HCT116 (cell line): ENCODE data around the gene PRCP. TPM values are rescaled to one million over a fixed set of nuclear protein-coding genes. Genes with fewer than 3 reads are reported as not detected.

ENCODE experiments used
- ATAC-seq: fragments of 200-7000 bp; cut with Tn5 transposase; 2 replicates; pipeline ENCODE4 v1.9.1; 2020; ENCODE audit warnings: mild to moderate bottlenecking, moderate library complexity
- BruUV-seq: library from RNA; stranded (reverse); fragments of 400-500 nt; replicated peaks from 2 replicates; lab custom pipeline; 2021; lab: Mats Ljungman, UMichigan
- CTCF ChIA-PET: fragments of 300-600 bp; sonication (Branson Sonifier 250); formaldehyde crosslinking; loops from one replicate; lab custom pipeline; 2021; ENCODE audit warnings: antibody characterized with exemption; lab: Charles Lee
- POLR2A ChIA-PET: fragments of 300-600, 350-600 bp; sonication (Branson Sonifier 250); formaldehyde crosslinking; loops from one replicate; lab custom pipeline; 2021; ENCODE audit warnings: antibody characterized with exemption; lab: Charles Lee
- RAD21 ChIA-PET, 2 experiments: fragments of 300-600 bp; sonication (Branson Sonifier 250); formaldehyde crosslinking; loops; one replicate each; lab custom pipeline; 2023; ENCODE audit warnings: low total read pairs in 2 of 2; ENCODE audit not compliant: uncharacterized antibody in 2 of 2, unreplicated experiment in 2 of 2, low non-redundant PET in 1 of 2; lab: Charles Lee
- DNase-seq: peaks from one replicate; pipeline ENCODE4 v3.0.0-alpha.2; 2010; ENCODE audit warnings: low read depth, low spot score
- H2AFZ ChIP-seq: fragments of 200-600 bp; shearing (Covaris generic), sonication (generic); 2 replicates; pipeline ENCODE4 v1.6.1; 2017; ENCODE audit warnings: low read depth, mixed run types, mixed read lengths, antibody characterized with exemption, low read length; ENCODE audit not compliant: poor library complexity, severe bottlenecking
- H3K27ac ChIP-seq: 2 replicates; pipeline ENCODE4 v1.5.1; 2012; ENCODE audit warnings: low read depth, low read length
- H3K27me3 ChIP-seq: fragments of 200-600 bp; sonication (generic); 2 replicates; pipeline ENCODE4 v1.6.1; 2016; ENCODE audit warnings: mixed run types, low read length, mixed read lengths; ENCODE audit not compliant: insufficient read depth
- H3K36me3 ChIP-seq, 2 experiments: fragments of 200-500 bp in 1 of 2; fragments of 200-600 bp in 1 of 2; sonication (Bioruptor generic) in 1 of 2; sonication (generic) in 1 of 2; 2 replicates each; pipeline versions ENCODE4 v1.5.1 to v1.6.1; 2014 to 2016; ENCODE audit warnings: low read length in 2 of 2, inconsistent platforms in 1 of 2, mixed read lengths in 1 of 2, mixed run types in 1 of 2; ENCODE audit not compliant: insufficient read depth in 2 of 2, control insufficient read depth in 1 of 2
- H3K4me1 ChIP-seq, 2 experiments: fragments of 200-600 bp in 1 of 2; sonication (generic) in 1 of 2; 2 replicates each; pipeline versions ENCODE4 v1.5.1 to v1.6.1; 2012 to 2017; ENCODE audit warnings: low read length in 2 of 2, inconsistent platforms in 1 of 2, mild to moderate bottlenecking in 1 of 2, mixed read lengths in 1 of 2, mixed run types in 1 of 2, moderate library complexity in 1 of 2; ENCODE audit not compliant: insufficient read depth in 2 of 2, control insufficient read depth in 1 of 2
- H3K4me2 ChIP-seq: fragments of 200-600 bp; sonication (generic); 2 replicates; pipeline ENCODE4 v1.6.1; 2017; ENCODE audit warnings: mixed run types, low read length, mixed read lengths
- H3K4me3 ChIP-seq, 2 experiments: fragments of 200-600 bp in 1 of 2; sonication (generic) in 1 of 2; replicated peaks in 1 of 2; 2 replicates each; pipeline ENCODE4 v1.5.1; 2011 to 2016; ENCODE audit warnings: low read length in 2 of 2, control low read depth in 1 of 2, low read depth in 1 of 2, mild to moderate bottlenecking in 1 of 2, mixed read lengths in 1 of 2, mixed run types in 1 of 2
- H3K79me2 ChIP-seq: fragments of 200-600 bp; sonication (generic); 2 replicates; pipeline ENCODE4 v1.6.1; 2017; ENCODE audit warnings: mild to moderate bottlenecking, mixed run types, low read length, moderate library complexity, mixed read lengths; ENCODE audit not compliant: insufficient read depth
- H3K9ac ChIP-seq: fragments of 200-600 bp; sonication (generic); 2 replicates; pipeline ENCODE4 v1.6.1; 2016; ENCODE audit warnings: low read length, mixed read lengths
- H3K9me2 ChIP-seq: fragments of 200-600 bp; sonication (generic), shearing (Covaris generic); 2 replicates; pipeline ENCODE4 v1.6.1; 2017; ENCODE audit warnings: mixed run types, mild to moderate bottlenecking, moderate library complexity; ENCODE audit not compliant: insufficient read depth
- H3K9me3 ChIP-seq, 2 experiments: fragments of 200-500 bp in 1 of 2; fragments of 200-600 bp in 1 of 2; sonication (Bioruptor generic) in 1 of 2; sonication (generic) in 1 of 2; 2 replicates each; pipeline ENCODE4 v1.6.1; 2014 to 2017; ENCODE audit warnings: low read length in 2 of 2, mixed read lengths in 2 of 2, inconsistent platforms in 1 of 2, low read depth in 1 of 2, mild to moderate bottlenecking in 1 of 2, mixed run types in 1 of 2, moderate library complexity in 1 of 2; ENCODE audit not compliant: control insufficient read depth in 1 of 2, insufficient read depth in 1 of 2
- H4K20me1 ChIP-seq: fragments of 200-600 bp; sonication (generic), shearing (Covaris generic); 2 replicates; pipeline ENCODE4 v1.6.1; 2017; ENCODE audit warnings: mixed run types, mild to moderate bottlenecking, moderate library complexity; ENCODE audit not compliant: insufficient read depth
- CBX3 ChIP-seq: IDR thresholded peaks from 2 replicates; pipeline ENCODE4 v1.6.1; 2012; ENCODE audit warnings: low read depth
- CEBPB ChIP-seq: IDR thresholded peaks from 2 replicates; pipeline ENCODE4 v1.6.1; 2012; ENCODE audit warnings: low read depth
- EGR1 ChIP-seq: IDR thresholded peaks from 2 replicates; pipeline ENCODE4 v1.6.1; 2012; ENCODE audit warnings: low read depth
- ELF1 ChIP-seq: IDR thresholded peaks from 2 replicates; pipeline ENCODE4 v1.6.1; 2012; ENCODE audit warnings: low read depth, borderline replicate concordance
- EZH2 ChIP-seq: fragments of 200-600 bp; sonication (generic); IDR thresholded peaks from 2 replicates; pipeline ENCODE4 v1.6.1; 2017; ENCODE audit warnings: antibody characterized with exemption, mixed run types
- EZH2phosphoT487 ChIP-seq: fragments of 200-600 bp; IDR thresholded peaks from 2 replicates; pipeline ENCODE4 v1.6.1; 2018; ENCODE audit warnings: antibody characterized with exemption, borderline replicate concordance
- FOSL1 ChIP-seq: IDR thresholded peaks from 2 replicates; pipeline ENCODE4 v1.6.1; 2012; ENCODE audit warnings: low read depth
- JUND ChIP-seq: IDR thresholded peaks from 2 replicates; pipeline ENCODE4 v1.6.1; 2012
- POLR2A ChIP-seq: IDR thresholded peaks from 2 replicates; pipeline ENCODE4 v1.7.0; 2011; ENCODE audit warnings: borderline replicate concordance; ENCODE audit not compliant: insufficient read depth, insufficient read length; ENCODE audit errors: extremely low read depth
- POLR2AphosphoS5 ChIP-seq: IDR thresholded peaks from 2 replicates; pipeline ENCODE4 v1.6.1; 2011; ENCODE audit warnings: mild to moderate bottlenecking, low read depth, low read length, moderate library complexity
- RAD21 ChIP-seq: IDR thresholded peaks from 2 replicates; pipeline ENCODE4 v1.6.1; 2012; ENCODE audit warnings: low read depth, mild to moderate bottlenecking
- SIN3A ChIP-seq: IDR thresholded peaks from 2 replicates; pipeline ENCODE4 v1.6.1; 2012; ENCODE audit warnings: low read depth
- SP1 ChIP-seq: IDR thresholded peaks from 2 replicates; pipeline ENCODE4 v1.6.1; 2012; ENCODE audit warnings: low read depth
- SRF ChIP-seq: IDR thresholded peaks from 2 replicates; pipeline ENCODE4 v1.6.1; 2012; ENCODE audit warnings: low read depth
- TCF7L2 ChIP-seq: IDR thresholded peaks from 2 replicates; pipeline ENCODE4 v1.7.0; 2011; ENCODE audit warnings: borderline replicate concordance, inconsistent platforms; ENCODE audit not compliant: insufficient read depth, insufficient read length; ENCODE audit errors: extremely low read depth
- YY1 ChIP-seq: IDR thresholded peaks from 2 replicates; pipeline ENCODE4 v1.6.1; 2011; ENCODE audit warnings: low read length, low read depth, moderate library complexity, mild to moderate bottlenecking; ENCODE audit not compliant: insufficient replicate concordance; ENCODE audit errors: extremely low read depth
- ZFX ChIP-seq: fragments of 450-650 bp; IDR thresholded peaks from 2 replicates; pipeline ENCODE4 v1.6.1; 2017
- ZNF274 ChIP-seq: fragments of 200-500 bp; sonication (Bioruptor generic); IDR thresholded peaks from 2 replicates; pipeline ENCODE4 v1.6.1; 2014; ENCODE audit warnings: mild to moderate bottlenecking, low read depth, low read length, inconsistent platforms
- intact Hi-C: fragments of 100-400 bp; cut with micrococcal nuclease; formaldehyde crosslinking; loops from 2 replicates; pipeline ENCODE4 v1.10.0; 2022
- total RNA-seq: library from RNA; stranded (reverse); gene quantifications from one replicate; pipeline ENCODE4 v1.2.1, GENCODE V29; 2021; ENCODE audit not compliant: unreplicated experiment
- TF ChIP-seq, protein P1 (sequence below): IDR thresholded peaks from 2 replicates; pipeline ENCODE4 v1.6.1; 2012
- TF ChIP-seq, protein P2 (sequence below): IDR thresholded peaks from 2 replicates; pipeline ENCODE4 v1.6.1; 2011; ENCODE audit warnings: mild to moderate bottlenecking, low read length, moderate library complexity; ENCODE audit not compliant: insufficient replicate concordance; ENCODE audit errors: extremely low read depth
- TF ChIP-seq, protein P3 (sequence below): IDR thresholded peaks from 2 replicates; pipeline ENCODE4 v1.6.1; 2012; ENCODE audit warnings: low read depth
- TF ChIP-seq, protein P4 (sequence below): IDR thresholded peaks from 2 replicates; pipeline ENCODE4 v1.6.1; 2012

The PRCP gene
- total RNA-seq, 1 experiment from 2014 or later: 50.0 TPM

DNA sequence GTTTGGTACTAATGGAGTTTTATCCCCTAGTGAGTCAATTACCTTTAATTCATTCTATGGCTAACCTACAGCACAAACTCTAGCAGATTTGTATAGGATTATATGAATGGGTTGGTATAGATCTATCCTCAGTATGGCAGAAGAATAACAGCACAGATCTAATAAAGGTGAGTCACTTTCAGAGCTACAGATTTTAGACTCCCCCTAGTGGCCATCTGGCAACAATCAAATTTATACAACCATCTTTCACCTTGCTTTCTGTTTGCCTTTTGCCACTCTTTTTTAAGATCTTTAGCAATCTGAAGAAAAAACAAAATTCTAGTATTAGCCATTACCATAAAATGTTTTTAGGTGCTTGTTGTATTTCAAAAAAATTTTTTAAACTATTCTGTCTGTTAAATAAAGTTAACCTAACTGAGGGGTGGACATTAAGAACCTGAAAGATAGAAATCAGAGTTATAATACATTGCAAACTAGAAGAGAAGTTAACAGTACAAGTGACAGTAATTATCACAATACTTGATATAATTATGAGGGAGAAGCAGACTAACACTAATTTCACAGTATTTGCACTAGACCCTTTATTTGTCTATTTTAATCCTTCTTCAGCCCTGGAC, 27.1 kb upstream of the PRCP start:
- no peak overlapping the region for H3K9ac ChIP-seq
- H2AFZ ChIP-seq: no peak overlapping the region
- H3K4me1 ChIP-seq: no peaks in the 10 kb centered on the region
- peaks cover 2% of the 10 kb centered on the region; the same call in 1 of the 2 replicates for H3K79me2 ChIP-seq
- intact Hi-C loops: no loop called here
- ATAC-seq: peak; percentile 86
- H3K4me3 ChIP-seq: no peak overlapping the region
- BruUV-seq: no TSS peak
- ChIA-PET RAD21 (no interaction called here), CTCF (interaction anchor here (0.5 to 1.2 kb wide), 6 partner anchors 11 to 892 kb away, joined by 3 to 5 read pairs (median 3); partner anchors contain the start of gene DDIAS), POLR2A (interaction anchor here (0.9 kb wide), 1 partner anchor 152 kb away, joined by 3 read pairs; no protein-coding TSS in a partner anchor)
- peak; percentile 34 for DNase-seq
- H3K27me3 ChIP-seq: no peaks in the 10 kb centered on the region
- no peaks in the 10 kb centered on the region for H4K20me1 ChIP-seq
- no peak overlapping the region for H3K4me2 ChIP-seq
- no peak overlapping the region for H3K27ac ChIP-seq
- peaks cover 5 to 10% of the 10 kb centered on the region in 2 experiments; a peak in 2 of 4 replicates for H3K36me3 ChIP-seq
- H3K9me3 ChIP-seq: no peaks in the 10 kb centered on the region
- no peaks in the 10 kb centered on the region for H3K9me2 ChIP-seq
- TF ChIP-seq EZH2 (no peak), CBX3 (no peak), CEBPB (0 out of 2 replicates have a peak, but pooled peaks have one; percentile 10), SRF (no peak), EGR1 (no peak), YY1 (no peak), ELF1 (no peak), EZH2phosphoT487 (no peak), JUND (no peak; the same call in 1 of the 2 replicates), ZNF274 (no peak), POLR2A (no peak), POLR2AphosphoS5 (no peak), ZFX (no peak), TCF7L2 (no peak), SP1 (no peak), SIN3A (no peak), FOSL1 (peak; percentile 40; the same call in 1 of the 2 replicates), RAD21 (peak; percentile 52)
- TF ChIP-seq, protein P1, sequence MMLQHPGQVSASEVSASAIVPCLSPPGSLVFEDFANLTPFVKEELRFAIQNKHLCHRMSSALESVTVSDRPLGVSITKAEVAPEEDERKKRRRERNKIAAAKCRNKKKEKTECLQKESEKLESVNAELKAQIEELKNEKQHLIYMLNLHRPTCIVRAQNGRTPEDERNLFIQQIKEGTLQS: no peak
- TF ChIP-seq, protein P2, sequence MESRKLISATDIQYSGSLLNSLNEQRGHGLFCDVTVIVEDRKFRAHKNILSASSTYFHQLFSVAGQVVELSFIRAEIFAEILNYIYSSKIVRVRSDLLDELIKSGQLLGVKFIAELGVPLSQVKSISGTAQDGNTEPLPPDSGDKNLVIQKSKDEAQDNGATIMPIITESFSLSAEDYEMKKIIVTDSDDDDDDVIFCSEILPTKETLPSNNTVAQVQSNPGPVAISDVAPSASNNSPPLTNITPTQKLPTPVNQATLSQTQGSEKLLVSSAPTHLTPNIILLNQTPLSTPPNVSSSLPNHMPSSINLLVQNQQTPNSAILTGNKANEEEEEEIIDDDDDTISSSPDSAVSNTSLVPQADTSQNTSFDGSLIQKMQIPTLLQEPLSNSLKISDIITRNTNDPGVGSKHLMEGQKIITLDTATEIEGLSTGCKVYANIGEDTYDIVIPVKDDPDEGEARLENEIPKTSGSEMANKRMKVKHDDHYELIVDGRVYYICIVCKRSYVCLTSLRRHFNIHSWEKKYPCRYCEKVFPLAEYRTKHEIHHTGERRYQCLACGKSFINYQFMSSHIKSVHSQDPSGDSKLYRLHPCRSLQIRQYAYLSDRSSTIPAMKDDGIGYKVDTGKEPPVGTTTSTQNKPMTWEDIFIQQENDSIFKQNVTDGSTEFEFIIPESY: no peak
- TF ChIP-seq, protein P3, sequence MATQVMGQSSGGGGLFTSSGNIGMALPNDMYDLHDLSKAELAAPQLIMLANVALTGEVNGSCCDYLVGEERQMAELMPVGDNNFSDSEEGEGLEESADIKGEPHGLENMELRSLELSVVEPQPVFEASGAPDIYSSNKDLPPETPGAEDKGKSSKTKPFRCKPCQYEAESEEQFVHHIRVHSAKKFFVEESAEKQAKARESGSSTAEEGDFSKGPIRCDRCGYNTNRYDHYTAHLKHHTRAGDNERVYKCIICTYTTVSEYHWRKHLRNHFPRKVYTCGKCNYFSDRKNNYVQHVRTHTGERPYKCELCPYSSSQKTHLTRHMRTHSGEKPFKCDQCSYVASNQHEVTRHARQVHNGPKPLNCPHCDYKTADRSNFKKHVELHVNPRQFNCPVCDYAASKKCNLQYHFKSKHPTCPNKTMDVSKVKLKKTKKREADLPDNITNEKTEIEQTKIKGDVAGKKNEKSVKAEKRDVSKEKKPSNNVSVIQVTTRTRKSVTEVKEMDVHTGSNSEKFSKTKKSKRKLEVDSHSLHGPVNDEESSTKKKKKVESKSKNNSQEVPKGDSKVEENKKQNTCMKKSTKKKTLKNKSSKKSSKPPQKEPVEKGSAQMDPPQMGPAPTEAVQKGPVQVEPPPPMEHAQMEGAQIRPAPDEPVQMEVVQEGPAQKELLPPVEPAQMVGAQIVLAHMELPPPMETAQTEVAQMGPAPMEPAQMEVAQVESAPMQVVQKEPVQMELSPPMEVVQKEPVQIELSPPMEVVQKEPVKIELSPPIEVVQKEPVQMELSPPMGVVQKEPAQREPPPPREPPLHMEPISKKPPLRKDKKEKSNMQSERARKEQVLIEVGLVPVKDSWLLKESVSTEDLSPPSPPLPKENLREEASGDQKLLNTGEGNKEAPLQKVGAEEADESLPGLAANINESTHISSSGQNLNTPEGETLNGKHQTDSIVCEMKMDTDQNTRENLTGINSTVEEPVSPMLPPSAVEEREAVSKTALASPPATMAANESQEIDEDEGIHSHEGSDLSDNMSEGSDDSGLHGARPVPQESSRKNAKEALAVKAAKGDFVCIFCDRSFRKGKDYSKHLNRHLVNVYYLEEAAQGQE: no peak
- TF ChIP-seq, protein P4, sequence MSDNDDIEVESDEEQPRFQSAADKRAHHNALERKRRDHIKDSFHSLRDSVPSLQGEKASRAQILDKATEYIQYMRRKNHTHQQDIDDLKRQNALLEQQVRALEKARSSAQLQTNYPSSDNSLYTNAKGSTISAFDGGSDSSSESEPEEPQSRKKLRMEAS: no peak
